GM19351 (cell line): Measurements from ENCODE around the gene ZFPL1.
"Not testable (repeated sequence)": the region's sequence is repeated elsewhere in the genome, so short reads cannot be mapped to it uniquely, and the experiment has no call there.

ENCODE experiments used
- ATAC-seq: cut with Tn5 transposase; IDR thresholded peaks from one replicate; pipeline ENCODE4 v1.9.1; 2021; ENCODE audit warnings: mild to moderate bottlenecking, moderate library complexity; ENCODE audit not compliant: unreplicated experiment

Gene ZFPL1

DNA sequence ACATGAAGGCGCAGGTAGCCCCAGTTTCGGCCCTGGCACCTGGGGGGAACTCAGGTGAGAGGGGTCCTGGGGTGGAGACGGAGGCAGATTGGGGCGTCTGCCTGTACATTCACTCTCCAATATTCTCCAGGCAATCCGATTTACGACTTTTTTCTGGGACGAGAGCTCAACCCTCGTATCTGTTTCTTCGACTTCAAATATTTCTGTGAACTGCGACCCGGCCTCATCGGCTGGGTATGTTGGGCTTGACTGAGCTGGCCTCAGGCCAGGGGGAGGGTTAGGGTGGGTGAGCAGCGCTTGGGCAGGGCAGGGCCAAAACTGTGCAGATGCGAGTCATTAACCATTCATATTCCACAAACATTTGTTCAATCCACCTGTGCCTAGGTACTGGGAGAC lies 29.3 kb downstream of the ZFPL1 start:
- no peak for ATAC-seq

DNA sequence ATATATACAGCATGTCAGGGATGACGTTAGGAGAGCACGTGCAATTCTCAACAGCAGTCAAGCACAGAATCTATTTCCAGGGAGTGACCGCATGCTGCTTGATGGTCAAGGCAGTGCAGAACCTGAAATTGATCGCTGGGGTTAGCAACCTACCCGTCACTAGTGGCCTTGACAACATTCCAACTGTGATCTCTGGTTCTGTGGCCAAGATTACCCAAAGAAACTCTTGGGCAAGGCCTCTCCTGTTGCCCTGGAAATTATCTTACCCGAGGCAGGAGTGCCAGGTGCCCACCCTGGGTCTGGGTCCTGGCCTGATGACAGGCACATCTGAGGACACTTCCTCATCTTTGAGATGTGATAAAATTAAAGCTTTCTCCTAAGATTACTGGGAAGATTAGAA lies 29.8 kb downstream of the ZFPL1 start:
- ATAC-seq, result no peak

DNA sequence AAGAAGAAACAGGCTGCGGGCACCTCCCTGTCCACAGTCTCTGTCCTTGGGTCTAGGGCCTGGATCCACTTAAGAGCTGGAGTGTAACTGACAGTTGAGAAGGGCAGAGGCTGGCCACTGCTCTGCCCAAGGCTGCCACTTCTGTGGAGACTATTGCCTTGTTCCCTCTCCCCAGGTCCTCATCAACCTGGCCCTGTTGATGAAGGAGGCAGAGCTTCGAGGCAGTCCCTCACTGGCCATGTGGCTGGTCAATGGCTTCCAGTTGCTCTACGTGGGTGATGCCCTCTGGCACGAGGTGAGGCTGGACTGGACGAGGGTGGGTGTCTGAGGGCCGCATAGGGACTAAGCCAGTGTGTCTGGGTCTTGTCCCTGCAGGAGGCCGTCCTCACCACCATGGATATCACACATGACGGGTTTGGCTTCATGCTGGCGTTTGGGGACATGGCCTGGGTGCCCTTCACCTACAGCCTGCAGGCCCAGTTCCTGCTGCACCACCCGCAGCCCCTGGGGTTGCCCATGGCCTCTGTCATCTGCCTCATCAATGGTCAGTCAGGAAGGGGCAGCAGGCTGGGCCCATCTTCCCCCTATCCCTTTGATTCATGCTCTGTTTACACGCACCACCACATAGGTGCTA lies 30.6 kb downstream of the ZFPL1 start:
- ATAC-seq, result no peak

DNA sequence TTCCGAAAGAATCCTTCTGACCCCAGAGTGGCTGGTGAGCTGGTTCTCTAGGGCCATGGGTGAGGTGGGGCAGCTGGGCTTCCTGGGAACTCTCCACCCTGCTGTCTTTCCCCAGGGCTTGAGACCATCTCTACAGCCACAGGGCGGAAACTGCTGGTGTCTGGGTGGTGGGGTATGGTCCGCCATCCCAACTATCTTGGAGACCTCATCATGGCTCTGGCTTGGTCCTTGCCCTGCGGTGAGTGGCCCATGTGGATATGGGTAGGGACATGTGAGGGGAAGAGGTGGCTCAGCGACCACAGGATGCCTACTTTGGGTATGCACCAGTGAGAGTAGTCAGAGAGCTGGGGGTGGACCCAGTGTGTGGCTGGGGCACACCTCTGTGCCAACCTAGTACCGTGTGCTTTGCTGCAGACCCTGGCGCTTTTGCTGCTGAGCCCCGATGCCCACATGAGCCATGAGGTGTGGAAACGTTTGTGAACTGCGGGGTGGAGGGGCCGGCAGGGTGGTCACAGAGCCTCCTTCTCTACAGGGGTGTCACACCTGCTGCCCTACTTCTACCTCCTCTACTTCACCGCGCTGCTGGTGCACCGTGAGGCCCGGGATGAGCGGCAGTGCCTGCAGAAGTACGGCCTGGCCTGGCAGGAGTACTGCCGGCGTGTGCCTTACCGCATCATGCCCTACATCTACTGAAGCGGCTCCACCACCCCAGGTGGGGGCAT lies 31.5 kb downstream of the ZFPL1 start:
- no peak for ATAC-seq

DNA sequence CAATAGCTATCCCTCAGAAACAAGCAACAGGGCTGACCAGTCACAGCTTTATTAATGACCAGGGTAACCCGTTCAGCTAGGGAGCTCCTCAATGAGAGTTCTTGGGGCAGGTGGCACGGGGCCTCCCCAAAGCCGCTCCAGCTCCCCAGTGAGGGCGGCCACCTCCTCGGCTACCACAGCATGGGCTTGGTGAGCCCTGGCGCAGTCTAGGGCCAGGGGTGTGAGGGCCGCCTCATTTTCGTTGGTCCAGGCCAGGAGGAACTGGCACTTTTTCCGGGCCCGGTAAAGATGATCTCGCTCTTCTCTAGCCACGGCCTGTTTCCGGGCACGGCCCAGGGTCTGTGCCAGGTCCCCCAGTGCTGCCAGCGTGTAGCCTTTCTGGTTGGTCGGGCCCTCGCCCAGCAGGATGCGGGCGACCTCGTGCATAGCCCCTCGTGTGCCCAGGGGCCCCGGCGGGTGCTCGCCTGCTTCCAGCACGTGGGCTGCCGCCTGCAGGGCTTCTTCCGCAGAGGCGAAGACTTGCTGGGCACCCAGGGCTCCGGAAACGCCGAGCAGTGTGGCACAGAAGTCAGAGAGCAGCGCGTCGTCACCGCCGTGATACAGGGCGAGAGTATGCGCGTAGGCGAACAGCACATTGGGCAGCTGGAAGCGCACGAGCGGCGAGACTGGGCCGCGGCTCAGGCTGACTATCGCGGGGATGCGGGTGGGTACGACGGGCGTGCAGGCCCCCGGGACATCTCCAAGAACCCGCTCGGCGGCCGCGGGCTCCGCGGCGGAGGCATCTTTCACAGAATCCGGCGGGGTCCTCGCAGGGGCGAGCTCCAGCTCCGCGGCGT lies 32.6 kb downstream of the ZFPL1 start:
- ATAC-seq, result no peak

DNA sequence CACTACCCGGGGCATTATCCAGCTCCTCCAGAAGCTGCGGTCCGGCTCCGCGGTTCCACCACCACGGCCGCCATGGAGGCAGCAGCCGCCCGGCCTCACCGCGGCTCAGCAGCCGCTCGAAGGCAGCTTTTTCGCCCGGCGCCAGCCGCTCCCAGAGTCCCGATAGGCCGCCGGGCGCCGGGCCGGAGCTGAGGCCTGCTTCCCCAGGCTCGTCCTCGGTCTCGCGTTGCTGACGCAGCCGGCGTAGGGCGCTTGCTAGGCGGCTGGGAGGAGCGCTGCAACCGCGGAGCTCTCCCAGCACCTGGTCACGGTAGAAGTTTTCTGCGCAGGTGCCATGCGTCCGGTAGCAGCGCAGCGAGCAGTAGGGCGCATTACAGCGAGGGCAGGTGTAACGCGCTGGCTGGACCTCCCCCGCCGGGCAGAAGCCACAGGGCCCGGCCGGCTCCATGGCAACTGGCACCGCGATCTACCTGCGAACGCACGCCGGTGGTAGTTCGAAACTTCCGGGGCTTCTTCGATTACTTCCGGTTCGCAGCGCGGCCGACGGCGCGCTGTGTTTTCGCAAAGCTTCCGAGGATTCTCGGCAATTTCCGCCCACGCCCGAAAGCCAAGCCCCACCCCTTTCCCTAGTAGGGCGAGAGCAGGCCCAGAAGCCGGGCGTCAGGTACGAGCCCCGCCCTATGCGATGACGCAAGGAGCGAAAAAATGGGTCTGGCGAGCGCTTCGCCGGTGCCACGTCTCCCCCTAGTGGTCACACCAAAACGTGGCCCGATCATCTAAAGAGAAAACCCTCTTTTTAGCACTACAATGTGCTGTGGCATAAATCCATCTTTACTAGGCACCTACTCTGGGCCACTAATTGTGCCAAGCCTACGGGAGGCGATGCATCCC lies 33.4 kb downstream of the ZFPL1 start, which contains the start of gene ZNHIT2:
Gene ZNHIT2, minus strand, starts transcription at position 496 of the 891 bp plus-strand sequence. Its CDS starts 48 bp downstream, at position 448.
- ATAC-seq, result peak; percentile 59

DNA sequence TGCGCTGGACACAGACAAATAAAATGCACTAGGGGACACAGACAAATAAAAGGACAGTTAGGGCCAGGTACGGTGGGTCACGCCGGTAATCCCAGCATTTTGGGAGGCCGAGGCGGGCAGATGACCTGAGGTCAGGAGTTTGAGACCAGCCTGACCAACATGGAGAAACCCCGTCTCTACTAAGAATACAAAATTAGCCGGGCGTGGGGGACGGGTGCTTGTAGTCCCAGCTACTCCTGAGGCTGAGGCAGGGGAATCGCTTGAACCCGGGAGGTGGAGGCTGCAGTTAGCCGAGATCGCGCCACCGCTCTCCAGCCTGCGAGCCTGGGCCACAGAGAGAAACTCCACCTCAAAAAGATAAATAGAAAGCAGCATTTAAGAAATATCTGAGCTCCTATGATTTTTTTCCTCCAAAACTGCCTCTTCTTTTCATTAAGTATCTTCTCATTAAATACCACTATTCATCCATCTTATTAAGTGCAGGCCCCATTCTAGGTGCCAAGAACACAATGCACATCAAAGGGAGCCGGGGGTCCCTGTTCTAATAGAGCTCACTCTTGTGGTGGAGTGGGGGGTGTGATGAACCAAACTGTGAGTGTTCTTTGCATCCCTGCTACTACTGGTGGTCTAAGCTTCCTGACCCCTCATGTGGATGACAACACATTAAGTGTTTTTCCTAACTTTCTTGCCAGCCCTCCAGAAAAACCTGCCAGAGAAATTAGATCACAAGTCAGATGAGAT lies 34.2 kb downstream of the ZFPL1 start:
- ATAC-seq, result no peak

DNA sequence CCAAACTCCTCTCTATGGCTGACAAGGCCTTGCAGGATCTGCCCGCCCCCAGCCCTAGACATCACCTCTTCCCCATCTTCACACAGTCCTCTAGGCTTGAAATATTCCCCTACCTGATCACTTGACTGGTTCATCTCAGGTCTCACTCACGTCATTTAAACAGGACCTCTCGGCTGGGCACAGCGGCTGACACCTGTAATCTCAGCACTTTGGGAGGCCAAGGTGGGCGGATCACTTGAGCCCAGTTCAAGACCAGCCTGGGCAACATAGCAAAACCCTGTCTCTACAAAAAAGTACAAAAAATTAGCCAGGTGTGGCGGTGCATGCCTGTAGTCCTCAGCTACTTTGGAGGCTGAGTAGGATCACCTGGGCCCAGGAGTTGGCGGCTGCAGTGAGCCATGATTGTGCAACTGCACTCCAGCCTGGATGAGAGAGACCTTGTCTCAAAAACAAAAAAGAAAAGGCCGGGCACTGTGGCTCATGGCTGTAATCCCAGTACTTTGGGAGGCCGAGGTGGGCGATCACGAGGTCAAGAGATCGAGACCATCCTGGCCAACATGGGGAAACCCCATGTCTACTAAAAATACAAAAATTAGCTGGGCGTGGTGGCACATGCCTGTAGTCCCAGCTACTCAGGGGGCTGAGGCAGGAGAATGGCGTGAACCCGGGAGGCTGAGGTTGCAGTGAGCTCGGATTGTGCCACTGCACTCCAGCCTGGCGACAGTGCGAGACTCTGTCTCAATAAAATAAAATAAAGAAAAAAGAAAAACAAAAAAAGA lies 35.1 kb downstream of the ZFPL1 start:
- ATAC-seq, result not testable (repeated sequence)

DNA sequence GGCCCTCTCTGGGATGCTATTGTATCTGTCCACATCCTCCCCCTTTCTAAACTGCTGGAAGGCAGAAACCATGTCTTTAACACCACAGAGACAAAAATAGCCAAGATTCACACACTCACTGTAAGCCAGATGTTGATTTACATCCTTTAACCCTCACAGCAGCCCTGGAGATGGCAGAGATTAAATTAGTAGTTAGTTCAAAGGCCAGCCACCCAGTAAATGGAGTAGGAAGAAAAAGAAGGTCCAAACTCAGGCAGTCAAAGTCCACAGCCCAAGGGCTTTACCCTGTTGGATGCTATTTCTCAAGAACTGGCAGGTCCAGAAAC lies 35.6 kb downstream of the ZFPL1 start:
- ATAC-seq, result no peak

DNA sequence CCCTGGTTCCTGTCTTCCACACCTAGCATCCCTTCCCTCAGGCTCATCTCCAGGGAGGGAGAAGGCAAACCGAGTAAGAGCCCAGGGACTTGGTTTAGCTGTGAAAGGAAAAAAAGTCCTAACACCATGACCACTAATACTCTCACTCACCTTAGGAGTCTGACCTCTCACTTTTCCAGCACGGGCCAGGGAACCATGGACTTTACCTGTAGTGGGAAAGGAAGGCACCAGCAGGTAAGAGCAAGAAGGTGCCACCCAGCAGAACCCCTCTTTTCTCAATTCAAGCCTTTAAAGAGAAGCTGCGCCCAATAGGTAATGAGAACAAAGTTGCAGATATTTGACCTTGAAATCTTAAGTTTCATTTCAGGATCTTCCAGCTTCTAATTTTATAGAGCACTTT lies 36.8 kb downstream of the ZFPL1 start:
- ATAC-seq, result no peak

DNA sequence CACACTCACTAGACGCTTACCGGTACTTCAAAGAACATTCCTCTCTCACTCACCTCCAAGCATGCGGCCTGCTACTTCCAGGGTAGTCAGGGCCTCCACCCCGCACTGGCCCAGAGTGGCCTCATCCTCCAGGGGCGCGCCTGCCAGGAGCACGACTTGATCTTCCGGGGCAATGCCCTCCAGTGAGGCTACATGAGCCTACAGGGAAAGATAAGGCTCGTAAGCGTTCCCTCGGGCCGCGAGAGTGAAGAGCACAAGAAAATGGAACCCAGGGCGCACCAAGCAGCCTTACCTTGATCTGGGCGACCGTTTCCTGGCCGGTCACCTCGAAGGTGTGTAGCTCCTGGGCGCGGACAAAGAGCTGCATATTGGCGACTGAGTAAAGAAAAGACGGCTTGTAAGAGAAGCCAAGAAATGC lies 37.4 kb downstream of the ZFPL1 start:
- ATAC-seq, result no peak

DNA sequence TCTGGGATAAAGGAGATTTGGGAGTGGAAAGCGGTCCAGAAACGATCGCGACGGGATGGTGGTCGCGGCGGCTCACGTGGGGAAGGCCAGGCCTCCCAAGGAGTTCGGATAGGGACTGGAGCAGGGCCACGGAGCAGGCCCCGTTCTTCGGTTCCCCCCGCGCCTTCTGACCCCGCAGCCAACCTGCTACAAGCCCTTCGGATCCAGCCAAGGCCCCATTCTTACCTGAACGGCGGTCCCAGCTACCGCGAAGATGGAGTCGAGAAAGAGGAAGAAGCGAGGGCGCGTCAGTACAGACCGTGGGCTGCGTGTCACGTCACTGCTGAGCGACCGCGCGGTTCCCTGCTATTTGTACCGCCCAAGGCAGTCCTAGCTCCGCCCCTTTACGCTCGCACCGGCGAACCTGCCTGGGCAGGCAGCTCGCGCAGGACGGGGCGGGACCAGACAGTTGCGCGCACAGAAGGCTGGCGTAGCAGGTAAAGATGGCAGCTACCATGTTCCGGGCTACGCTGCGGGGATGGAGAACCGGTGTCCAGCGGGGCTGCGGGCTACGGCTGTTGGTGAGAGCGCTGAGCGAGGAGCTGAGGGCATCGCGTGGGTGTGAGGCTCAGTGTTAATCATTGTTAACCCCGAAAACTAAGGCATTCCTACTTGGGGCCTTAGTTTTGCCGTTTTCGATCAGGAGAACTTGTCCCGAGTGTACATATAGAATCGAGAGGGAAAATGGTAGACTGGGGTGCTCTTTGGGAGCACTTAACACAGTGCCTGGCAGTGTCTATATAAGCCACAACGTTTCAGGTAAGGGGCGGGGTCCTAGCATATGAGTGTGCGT lies 38.1 kb downstream of the ZFPL1 start, which contains the start of the genes FAU and MRPL49:
Gene FAU, minus strand, starts transcription at position 270 of the 832 bp plus-strand sequence. CDS start 321 bp downstream, outside the sequence.
Gene MRPL49, plus strand, starts transcription at position 457 of the 832 bp plus-strand sequence. Its CDS starts 26 bp downstream, at position 483.
- ATAC-seq, result peak; percentile 69

DNA sequence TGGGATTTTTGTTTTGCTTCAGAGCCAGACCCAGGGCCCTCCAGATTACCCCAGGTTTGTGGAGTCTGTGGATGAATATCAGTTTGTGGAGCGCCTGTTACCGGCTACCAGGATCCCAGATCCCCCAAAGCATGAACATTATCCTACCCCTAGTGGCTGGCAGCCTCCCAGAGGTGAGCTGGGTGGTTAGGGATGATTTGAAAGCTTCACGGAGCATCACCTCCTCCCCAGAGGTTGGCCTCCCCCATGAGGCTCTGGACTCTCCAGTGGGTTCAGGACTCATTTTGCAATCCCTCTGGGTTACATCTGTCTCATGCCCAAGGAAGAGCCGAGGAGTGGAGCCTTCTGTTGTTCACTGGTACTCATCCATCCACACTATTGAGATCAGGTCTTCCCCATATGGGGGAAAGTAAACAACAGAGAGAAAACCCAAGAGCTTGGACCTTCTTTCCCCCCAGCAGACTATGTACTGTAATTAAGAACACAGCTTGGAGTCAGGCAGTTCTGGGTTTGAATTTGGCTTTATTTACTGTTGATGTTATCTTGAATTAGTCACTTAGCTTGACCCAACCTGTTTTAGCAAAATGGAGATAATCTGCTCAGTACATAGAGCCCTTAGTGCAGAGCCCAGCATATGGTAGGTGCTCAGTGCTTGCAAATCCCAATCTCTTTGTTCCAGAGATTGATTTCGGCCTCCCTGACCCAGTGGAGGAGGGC lies 40.6 kb downstream of the ZFPL1 start:
- ATAC-seq, result no peak

DNA sequence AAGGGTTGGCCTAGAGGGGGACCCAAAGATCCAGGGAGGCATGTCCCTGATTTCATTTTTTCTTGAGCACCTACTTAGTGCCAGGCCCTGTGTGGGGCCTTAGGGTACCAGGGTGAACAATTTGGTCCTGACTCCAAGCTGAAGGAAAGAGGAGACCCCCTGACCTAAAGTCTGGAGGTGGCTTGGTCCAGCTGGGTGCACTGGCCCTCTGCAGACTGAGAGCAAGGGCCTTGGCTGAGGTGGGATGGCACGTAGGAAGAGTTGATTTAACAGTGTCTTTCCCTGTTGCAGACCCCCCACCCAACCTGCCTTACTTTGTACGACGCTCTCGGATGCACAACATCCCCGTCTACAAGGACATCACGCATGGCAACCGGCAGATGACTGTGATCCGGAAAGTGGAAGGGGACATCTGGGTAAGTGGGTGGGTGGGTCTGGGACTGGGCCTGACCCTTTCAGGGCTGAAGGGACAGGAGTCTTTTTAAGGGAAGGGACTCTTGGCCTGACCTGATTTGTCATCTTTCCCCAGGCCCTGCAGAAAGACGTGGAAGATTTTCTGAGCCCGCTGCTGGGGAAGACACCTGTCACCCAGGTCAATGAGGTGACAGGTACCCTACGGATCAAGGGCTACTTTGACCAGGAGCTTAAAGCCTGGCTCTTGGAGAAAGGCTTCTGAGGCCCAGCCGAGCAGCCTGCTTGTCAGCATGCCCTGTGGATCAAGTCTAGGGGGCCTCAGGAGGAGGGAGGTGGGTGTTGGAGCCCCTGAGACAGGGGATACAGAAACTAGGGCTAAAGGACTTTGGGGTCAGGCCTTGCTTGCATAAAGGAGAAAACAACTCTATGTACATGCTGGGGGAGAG lies 41.4 kb downstream of the ZFPL1 start:
- no peak for ATAC-seq

DNA sequence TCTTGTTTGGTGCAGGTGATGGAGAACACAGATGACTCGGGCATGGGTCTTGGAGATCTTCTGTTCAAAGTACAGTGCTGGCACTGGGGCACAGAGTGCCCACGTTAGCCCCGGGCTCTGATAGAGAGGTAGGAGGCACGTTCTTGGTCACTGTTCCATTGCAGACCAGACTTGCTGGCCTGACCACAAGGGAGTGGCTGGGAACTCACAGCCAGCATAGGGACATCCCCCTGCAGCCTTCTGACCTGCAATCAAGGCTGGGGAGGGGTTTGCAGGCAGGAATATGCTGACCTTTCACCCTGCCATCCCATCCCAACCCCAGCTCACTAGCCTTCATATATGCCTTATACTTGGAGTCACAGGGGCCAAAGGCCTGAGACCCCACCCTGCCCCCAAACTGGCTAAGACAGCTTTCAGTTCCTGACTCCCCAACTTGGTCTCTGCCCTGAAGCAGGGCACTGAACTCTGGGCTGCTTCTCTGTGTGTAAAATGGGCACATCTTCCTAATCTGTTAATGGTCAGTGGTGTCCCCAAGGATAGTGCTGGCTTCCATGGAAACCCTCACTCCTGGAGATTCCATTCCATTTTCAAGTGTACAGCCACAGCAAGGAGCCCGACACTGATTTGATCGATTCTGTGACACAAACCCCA lies 42.7 kb downstream of the ZFPL1 start:
- ATAC-seq, result no peak
